Body of pancreas (tissue), 4 donors: ENCODE results near the gene NTRK1. TPM values are rescaled to one million over a fixed set of nuclear protein-coding genes. Genes with fewer than 3 reads are reported as not detected.

Source experiments
- ATAC-seq: fragments of 150-250 bp; one replicate; pipeline ENCODE4 v1.9.1; 2016
- DNase-seq, 4 donors: peaks; one replicate each; pipeline ENCODE4 v3.0.0-alpha.2; 2019
- H3K27ac ChIP-seq, 4 donors: fragments of 200-600 bp; sonication (generic); 1 replicate in 3 of 4; 2 replicates in 1 of 4; pipeline versions ENCODE4 v1.5.1 to v1.6.1; 2016 to 2019; ENCODE audit warnings: mild to moderate bottlenecking in 1 of 4, mixed read lengths in 1 of 4, moderate library complexity in 1 of 4
- H3K27me3 ChIP-seq, 2 donors: fragments of 200-600 bp; sonication (generic); one replicate each; pipeline ENCODE4 v1.6.0; 2016; ENCODE audit warnings: mild to moderate bottlenecking in 1 of 2
- H3K36me3 ChIP-seq, 2 donors: fragments of 200-600 bp; sonication (generic); replicated peaks in 1 of 2; 2 replicates each; pipeline ENCODE4 v1.5.1; 2016; ENCODE audit warnings: low read depth in 2 of 2; ENCODE audit not compliant: insufficient read depth in 1 of 2
- H3K4me1 ChIP-seq: fragments of 200-600 bp; sonication (generic); one replicate; pipeline ENCODE4 v1.6.0; 2016
- H3K4me3 ChIP-seq, 2 donors: fragments of 200-600 bp; sonication (generic); 1 replicate in 1 of 2; 2 replicates in 1 of 2; pipeline ENCODE4 v1.5.1; 2016 to 2019
- H3K9me3 ChIP-seq, 3 donors: fragments of 200-600 bp; sonication (generic); 1 replicate in 2 of 3; 2 replicates in 1 of 3; pipeline ENCODE4 v1.5.1; 2016
- POLR2A ChIP-seq, 3 donors: fragments of 450-650 bp; IDR thresholded peaks; one replicate each; pipeline ENCODE4 v1.6.1; 2016; ENCODE audit warnings: antibody characterized with exemption in 3 of 3, mild to moderate bottlenecking in 2 of 3
- WGBS, 2 donors: methylation state at CpG; one replicate each; pipeline ENCODE4 v1.1.5; 2017; 5-methylcytosine and 5-hydroxymethylcytosine counted together
- intact Hi-C: fragments of 100-400 bp; cut with DNase I; formaldehyde crosslinking; loops from one replicate; pipeline ENCODE4 v1.15.1; 2023
- total RNA-seq, 2 donors: library from RNA; depleted of rRNA; stranded (reverse); fragments of >200 nt; gene quantifications; one replicate each; pipeline ENCODE4 v1.1.0, GENCODE V29; 2016
- TF ChIP-seq, protein P1 (sequence below), 7 experiments: fragments of 450-650 bp in 4 of 7; fragments of 200-600 bp in 3 of 7; sonication (generic) in 3 of 7; IDR thresholded peaks; one replicate each; pipeline ENCODE4 v1.5.1; 2016 to 2019; ENCODE audit warnings: antibody characterized with exemption in 7 of 7

Gene NTRK1
- total RNA-seq, 2 donors from 2014 or later = 0.99 TPM; not detected in 1

DNA sequence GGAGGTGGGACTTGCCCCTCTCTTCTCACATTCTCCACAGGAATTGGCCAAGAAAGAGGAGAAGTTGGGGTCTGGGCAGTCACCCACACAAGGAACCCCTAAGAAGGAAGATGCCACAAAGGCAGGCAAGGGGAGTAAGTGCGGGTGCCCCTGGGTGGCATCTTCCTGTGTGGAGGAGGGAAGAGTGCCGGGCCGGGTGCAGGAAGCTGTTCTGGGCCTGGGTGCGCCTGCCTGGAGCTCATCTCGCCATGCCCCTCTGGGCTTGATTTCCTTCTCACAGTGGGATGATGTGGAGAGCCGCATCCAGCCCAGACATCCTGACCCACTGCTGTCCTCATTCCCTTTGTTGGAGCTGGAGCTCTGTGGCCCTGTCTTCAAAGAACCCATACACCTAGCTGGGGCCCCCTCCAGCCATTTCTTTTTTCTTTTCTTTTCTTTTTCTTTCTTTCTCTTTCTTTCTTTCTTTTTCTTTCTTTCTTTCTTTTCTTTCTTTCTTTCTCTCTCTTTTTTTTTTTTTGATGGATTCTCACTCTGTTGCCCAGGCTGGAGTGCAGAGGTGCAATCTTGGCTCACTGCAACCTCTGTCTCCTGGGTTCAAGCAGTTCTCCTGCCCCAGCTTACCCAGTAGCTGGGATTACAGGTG lies 69.1 kb downstream of the NTRK1 start:
- peaks cover 0 to 16% of the 10 kb centered on the region in 2 donors for H3K27me3 ChIP-seq
- no peak for TF ChIP-seq POLR2A (IDR thresholded peaks at IDR 0.05)
- TF ChIP-seq, protein P1, sequence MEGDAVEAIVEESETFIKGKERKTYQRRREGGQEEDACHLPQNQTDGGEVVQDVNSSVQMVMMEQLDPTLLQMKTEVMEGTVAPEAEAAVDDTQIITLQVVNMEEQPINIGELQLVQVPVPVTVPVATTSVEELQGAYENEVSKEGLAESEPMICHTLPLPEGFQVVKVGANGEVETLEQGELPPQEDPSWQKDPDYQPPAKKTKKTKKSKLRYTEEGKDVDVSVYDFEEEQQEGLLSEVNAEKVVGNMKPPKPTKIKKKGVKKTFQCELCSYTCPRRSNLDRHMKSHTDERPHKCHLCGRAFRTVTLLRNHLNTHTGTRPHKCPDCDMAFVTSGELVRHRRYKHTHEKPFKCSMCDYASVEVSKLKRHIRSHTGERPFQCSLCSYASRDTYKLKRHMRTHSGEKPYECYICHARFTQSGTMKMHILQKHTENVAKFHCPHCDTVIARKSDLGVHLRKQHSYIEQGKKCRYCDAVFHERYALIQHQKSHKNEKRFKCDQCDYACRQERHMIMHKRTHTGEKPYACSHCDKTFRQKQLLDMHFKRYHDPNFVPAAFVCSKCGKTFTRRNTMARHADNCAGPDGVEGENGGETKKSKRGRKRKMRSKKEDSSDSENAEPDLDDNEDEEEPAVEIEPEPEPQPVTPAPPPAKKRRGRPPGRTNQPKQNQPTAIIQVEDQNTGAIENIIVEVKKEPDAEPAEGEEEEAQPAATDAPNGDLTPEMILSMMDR (IDR thresholded peaks at IDR 0.05) = no peak
- H3K4me1 ChIP-seq = peaks cover 15% of the 10 kb centered on the region
- no peak overlapping the region for H3K27ac ChIP-seq
- no peak for ATAC-seq
- no peaks in the 10 kb centered on the region for H3K36me3 ChIP-seq
- no peak overlapping the region for H3K4me3 ChIP-seq
- H3K9me3 ChIP-seq = no peaks in the 10 kb centered on the region
- intact Hi-C loops = no loop called here
- 38 to 42% methylated on average over 3 to 6 of the region's 6 CpGs for WGBS, 2 donors
- DNase-seq = no peak

DNA sequence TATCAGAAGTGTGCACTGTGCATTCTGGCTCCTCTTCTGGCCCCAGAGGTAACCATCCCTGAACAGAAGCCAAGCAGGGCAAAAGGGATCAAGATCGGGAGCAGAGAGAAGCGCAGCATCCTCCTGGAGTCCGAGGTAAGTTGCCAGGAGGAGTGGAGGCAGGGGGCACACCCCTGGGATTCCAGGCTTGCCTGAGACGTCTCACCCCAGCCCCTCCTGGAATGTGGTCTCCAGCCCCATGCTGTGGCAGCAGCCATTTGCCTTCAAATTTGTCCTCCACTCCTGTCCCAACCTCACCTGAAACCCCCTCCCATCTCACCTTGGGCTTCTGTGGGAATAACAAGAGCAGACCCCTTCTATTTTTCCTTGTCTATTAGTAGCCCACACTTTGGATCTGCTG lies 69.8 kb downstream of the NTRK1 start:
- peaks cover 15% of the 10 kb centered on the region for H3K4me1 ChIP-seq
- peaks cover 0 to 11% of the 10 kb centered on the region in 2 donors for H3K27me3 ChIP-seq
- H3K36me3 ChIP-seq = no peaks in the 10 kb centered on the region
- DNase-seq (no peak), ATAC-seq (no peak)
- intact Hi-C loops = no loop called here
- no peak overlapping the region for H3K4me3 ChIP-seq
- TF ChIP-seq POLR2A (IDR thresholded peaks at IDR 0.05) = no peak
- TF ChIP-seq, protein P1 (IDR thresholded peaks at IDR 0.05) = no peak
- no peaks in the 10 kb centered on the region for H3K9me3 ChIP-seq
- H3K27ac ChIP-seq = no peak overlapping the region
- 25 to 35% methylated on average over 3 to 4 of the region's 4 CpGs for WGBS, 2 donors

Other genes with a start within 250 kb of the NTRK1 start
- not detected for gene HAPLN2, start 241.4 kb upstream of the NTRK1 start, total RNA-seq
- under 1 TPM in 1 of 2 donors, not detected in 1; 0.26 TPM for gene BCAN, start 218.7 kb upstream of the NTRK1 start, total RNA-seq
- gene NES, start 183.5 kb upstream of the NTRK1 start, total RNA-seq = 10 to 100 TPM in 1 of 2 donors, 1 to 10 TPM in 1; 4.2 to 12.2 TPM
- 1 to 10 TPM in 1 of 2 donors, under 1 TPM in 1; 0.99 to 3.6 TPM for gene CRABP2, start 155.3 kb upstream of the NTRK1 start, total RNA-seq
- 10 to 100 TPM; 14.5 to 68.2 TPM for gene METTL25B, start 132.4 kb upstream of the NTRK1 start, total RNA-seq
- gene ISG20L2, start 132.1 kb upstream of the NTRK1 start, total RNA-seq = 10 to 100 TPM; 11.9 to 14.3 TPM
- 10 to 100 TPM; 25.2 to 62.0 TPM for gene MRPL24, start 119.8 kb upstream of the NTRK1 start, total RNA-seq
- gene HDGF, start 109.2 kb upstream of the NTRK1 start, total RNA-seq = 100 to 1,000 TPM in 1 of 2 donors, 10 to 100 TPM in 1; 92.4 to 122 TPM
- 10 to 100 TPM; 19.2 to 28.3 TPM for gene PRCC, start 93.3 kb upstream of the NTRK1 start, total RNA-seq
- under 1 TPM in 1 of 2 donors, not detected in 1; 0.99 TPM for gene SH2D2A, start 44.0 kb upstream of the NTRK1 start, total RNA-seq
- under 1 TPM in 1 of 2 donors, not detected in 1; under 0.01 TPM for gene INSRR, start 1.7 kb upstream of the NTRK1 start, total RNA-seq
- 1 to 10 TPM; 5.2 to 7.6 TPM for gene PEAR1, start 32.9 kb downstream of the NTRK1 start, total RNA-seq
- gene LRRC71, start 59.8 kb downstream of the NTRK1 start, total RNA-seq = not detected
- 10 to 100 TPM; 17.9 to 29.7 TPM for gene ARHGEF11, start 184.9 kb downstream of the NTRK1 start, total RNA-seq
- not detected for gene ETV3L, start 238.9 kb downstream of the NTRK1 start, total RNA-seq